ENCODE results near the gene CCDC192.

DNA sequence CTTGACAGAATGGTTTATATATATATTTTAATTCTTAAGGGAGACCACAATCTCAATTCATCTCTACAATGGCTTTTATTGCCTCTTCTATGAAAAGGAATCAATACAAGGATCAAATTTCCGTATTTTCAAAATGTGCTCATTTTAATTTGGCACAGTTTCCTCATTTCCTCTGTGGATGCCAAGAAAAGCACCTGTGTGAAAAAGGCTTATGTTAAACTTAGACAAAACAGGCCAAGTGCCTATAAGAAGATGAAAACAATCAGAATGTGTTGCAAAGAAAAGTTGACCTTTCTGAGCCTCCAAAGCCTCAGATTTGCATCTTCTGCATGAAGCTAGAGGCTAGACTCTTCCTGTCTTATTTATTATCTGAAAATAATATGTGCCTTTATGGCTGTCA, 206.6 kb downstream of the CCDC192 start:
- TF ChIP-seq, protein P1, sequence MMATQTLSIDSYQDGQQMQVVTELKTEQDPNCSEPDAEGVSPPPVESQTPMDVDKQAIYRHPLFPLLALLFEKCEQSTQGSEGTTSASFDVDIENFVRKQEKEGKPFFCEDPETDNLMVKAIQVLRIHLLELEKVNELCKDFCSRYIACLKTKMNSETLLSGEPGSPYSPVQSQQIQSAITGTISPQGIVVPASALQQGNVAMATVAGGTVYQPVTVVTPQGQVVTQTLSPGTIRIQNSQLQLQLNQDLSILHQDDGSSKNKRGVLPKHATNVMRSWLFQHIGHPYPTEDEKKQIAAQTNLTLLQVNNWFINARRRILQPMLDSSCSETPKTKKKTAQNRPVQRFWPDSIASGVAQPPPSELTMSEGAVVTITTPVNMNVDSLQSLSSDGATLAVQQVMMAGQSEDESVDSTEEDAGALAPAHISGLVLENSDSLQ (IDR thresholded peaks at IDR 0.05): no peak
- TF ChIP-seq FOXA1 (IDR thresholded peaks at IDR 0.05) (no peak), BHLHE40 (IDR thresholded peaks at IDR 0.05; ENCODE audit: borderline replicate concordance) (no peak), FOXK2 (IDR thresholded peaks at IDR 0.05) (no peak), FOXM1 (IDR thresholded peaks at IDR 0.05; ENCODE audit: borderline replicate concordance) (no peak), SUZ12 (IDR thresholded peaks at IDR 0.05) (no peak), TARDBP (IDR thresholded peaks at IDR 0.05) (no peak), ZNF384 (IDR thresholded peaks at IDR 0.05) (no peak), LEF1 (IDR thresholded peaks at IDR 0.05; ENCODE audit: borderline replicate concordance) (no peak), HDGF (IDR thresholded peaks at IDR 0.05; ENCODE audit: borderline replicate concordance) (no peak), SP1 (IDR thresholded peaks at IDR 0.05) (no peak)

All from HEK293T (cell line).